ENCODE data around the gene RNF214. TPM values are rescaled to one million over a fixed set of nuclear protein-coding genes. Genes with fewer than 3 reads are reported as not detected.
"Not testable (repeated sequence)": the region's sequence is repeated elsewhere in the genome, so short reads cannot be mapped to it uniquely, and the experiment has no call there.

The RNF214 gene
- total RNA-seq (10 to 100 TPM; 20.6 to 23.8 (median 22.3) TPM), polyA plus RNA-seq (8.0 TPM)
- long read RNA-seq, donor 1, transcript RNF214-201 (15 exons, 2,755 nt): major isoform, 6 of 20 reads
- long read RNA-seq, donor 1, partial matches to known transcripts: 10 of 20 reads
- long read RNA-seq, donor 1, other reads (novel, unspliced or antisense): 2 of 20 reads
- long read RNA-seq, donor 2, transcript RNF214-201 (15 exons, 2,755 nt): major isoform, 6 of 11 reads
- long read RNA-seq, donor 2, partial matches to known transcripts: 3 of 11 reads
- long read RNA-seq, donor 2, other reads (novel, unspliced or antisense): 2 of 11 reads
- long read RNA-seq, donor 3, transcript RNF214-201 (15 exons, 2,755 nt): major isoform, 6 of 19 reads
- long read RNA-seq, donor 3, partial matches to known transcripts: 9 of 19 reads
- long read RNA-seq, donor 3, other reads (novel, unspliced or antisense): 2 of 19 reads
- long read RNA-seq, donor 4, transcript RNF214-201 (15 exons, 2,755 nt): major isoform, 5 of 11 reads
- long read RNA-seq, donor 4, partial matches to known transcripts: 1 of 11 reads
- long read RNA-seq, donor 4, other reads (novel, unspliced or antisense): 3 of 11 reads

DNA sequence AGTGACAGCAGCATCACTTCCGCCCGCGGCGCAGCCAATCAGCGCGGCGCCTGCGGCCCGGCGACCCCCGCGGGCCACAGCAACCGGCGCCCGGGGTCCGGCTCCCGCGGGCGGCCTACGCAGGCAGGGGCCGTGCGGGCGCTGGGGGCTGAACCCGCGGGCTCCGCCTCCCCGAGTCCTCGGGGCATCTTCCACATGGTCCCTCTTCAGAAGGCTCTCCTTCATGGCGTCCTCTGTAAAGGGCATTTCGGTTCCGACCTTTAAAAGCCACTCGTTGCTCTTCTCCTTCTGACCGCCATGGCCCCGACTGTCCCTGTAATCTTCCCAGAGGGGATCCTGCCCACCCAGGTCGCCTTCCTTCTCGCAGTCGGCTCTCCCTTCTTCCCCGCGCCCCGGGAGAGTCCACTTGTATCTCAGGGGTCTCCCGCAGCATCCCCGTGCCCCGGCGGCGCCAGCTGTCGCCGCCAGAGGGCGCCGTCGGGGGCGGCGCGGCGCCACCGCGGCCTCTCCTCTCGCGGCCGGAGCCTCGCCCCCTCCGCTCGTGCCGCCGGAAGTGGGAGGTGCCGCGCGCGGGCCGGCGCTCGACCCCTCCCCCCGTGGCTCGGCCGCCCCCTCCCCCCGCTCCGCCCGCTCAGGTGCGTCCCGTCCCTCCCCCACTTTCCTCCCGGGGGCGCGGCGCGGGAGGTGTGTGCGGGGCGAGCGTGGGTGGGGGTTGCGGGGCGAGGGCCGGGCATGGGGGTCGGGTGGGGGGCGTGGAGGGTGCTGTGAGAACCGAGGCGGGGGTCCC is at the start of gene RNF214:
TSS of gene RNF214 (plus strand) at position 580 of the 787 bp plus-strand sequence. CDS start 1,602 bp downstream, outside the sequence.
- Histone ChIP-seq H3K4me1 (ENCODE audit: control insufficient read depth, insufficient read depth, low read length) (peaks cover 5% of the 10 kb centered on the region), H3K4me3 (ENCODE audit: low read length) (peak within 1 kb of the TSS; percentile 100), H3K27ac (ENCODE audit: low read length) (peak within 1 kb of the TSS; percentile 98), H3K9me3 (ENCODE audit: control insufficient read depth, low read length) (no peaks in the 10 kb centered on the region), H3K27me3 (ENCODE audit: control insufficient read depth, insufficient read depth) (no peaks in the 10 kb centered on the region)
- peak; percentile 85 to 88 for ATAC-seq
- intact Hi-C loops (cut with DNase I): no loop called here
- WGBS: under 1% methylated on average over 94 of the region's 94 CpGs
- peak; percentile 84 to 94 (median 92) for DNase-seq

DNA sequence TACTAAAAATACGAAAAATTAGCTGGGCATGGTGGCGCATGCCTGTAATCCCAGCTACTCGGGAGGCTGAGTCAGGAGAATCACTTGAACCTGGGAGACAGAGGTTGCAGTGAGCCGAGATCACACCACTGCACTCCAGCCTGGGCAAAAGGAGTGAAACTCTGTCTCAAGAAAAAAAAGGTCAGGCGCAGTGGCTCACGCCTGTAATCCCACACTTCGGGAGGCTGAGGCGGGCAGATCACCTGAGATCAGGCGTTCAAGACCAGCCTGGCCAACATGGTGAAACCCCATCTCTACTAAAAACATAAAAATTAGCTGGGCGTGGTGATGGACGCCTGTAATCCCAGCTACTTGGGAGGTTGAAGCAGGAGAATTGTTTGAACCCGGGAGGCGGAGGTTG is 49.3 kb upstream of the RNF214 start:
- peak in 1 of 3 donors; percentile 13 for DNase-seq
- intact Hi-C loops (cut with DNase I): loop anchor here in 2 of 4 donors (5.0 kb wide), 2 partner anchors 34 to 44 kb away; no protein-coding TSS in a partner anchor

DNA sequence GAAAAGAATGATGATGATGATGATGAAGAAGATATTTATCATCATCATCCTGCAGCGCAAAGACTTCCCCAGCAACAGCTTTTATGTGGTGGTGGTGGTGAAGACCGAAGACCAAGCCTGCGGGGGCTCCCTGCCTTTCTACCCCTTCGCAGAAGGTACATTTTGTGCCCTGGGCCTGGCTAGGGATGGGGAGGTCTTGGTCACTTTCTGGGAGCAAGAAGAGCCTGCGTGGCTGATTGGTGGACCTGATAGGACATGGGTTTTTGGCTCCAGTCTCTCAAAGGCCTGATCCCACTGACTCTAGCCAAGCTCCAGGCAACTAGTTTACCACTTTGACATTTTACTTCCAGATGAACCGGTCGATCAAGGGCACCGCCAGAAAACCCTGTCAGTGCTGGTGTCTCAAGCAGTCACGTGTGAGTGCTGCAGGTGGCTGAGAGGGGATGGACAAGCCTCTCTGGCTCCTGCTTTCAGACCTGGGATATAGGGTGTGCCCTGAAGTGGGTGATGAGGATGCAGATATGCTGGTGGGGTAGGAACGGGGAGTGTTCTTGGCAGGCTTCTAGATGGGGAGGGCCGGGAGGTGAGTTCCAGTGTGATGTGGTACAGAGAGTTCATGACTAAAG is 48.6 kb upstream of the RNF214 start:
- ATAC-seq (no peak), DNase-seq (peak in 1 of 3 donors; percentile 17)
- H3K4me1 ChIP-seq (ENCODE audit: control insufficient read depth, insufficient read depth, low read length): peaks cover 15% of the 10 kb centered on the region
- H3K4me3 ChIP-seq (ENCODE audit: low read length): no peak overlapping the region
- H3K27ac ChIP-seq (ENCODE audit: low read length): no peak overlapping the region
- H3K27me3 ChIP-seq (ENCODE audit: control insufficient read depth, insufficient read depth): no peaks in the 10 kb centered on the region
- no peaks in the 10 kb centered on the region for H3K9me3 ChIP-seq (ENCODE audit: control insufficient read depth, low read length)
- WGBS: 88% methylated on average over 11 of the region's 11 CpGs
- intact Hi-C loops (cut with DNase I): loop anchor here in 2 of 4 donors (5.0 kb wide), 2 partner anchors 33 to 43 kb away; no protein-coding TSS in a partner anchor

More for the DNA sequence above, 49.3 kb upstream of the RNF214 start:
- 94% methylated on average over 13 of the region's 13 CpGs for WGBS
- H3K27me3 ChIP-seq (ENCODE audit: control insufficient read depth, insufficient read depth); ATAC-seq; H3K27ac ChIP-seq (ENCODE audit: low read length); H3K4me3 ChIP-seq (ENCODE audit: low read length); H3K9me3 ChIP-seq (ENCODE audit: control insufficient read depth, low read length): not testable (repeated sequence)
- peaks cover 17% of the 10 kb centered on the region for H3K4me1 ChIP-seq (ENCODE audit: control insufficient read depth, insufficient read depth, low read length)

DNA sequence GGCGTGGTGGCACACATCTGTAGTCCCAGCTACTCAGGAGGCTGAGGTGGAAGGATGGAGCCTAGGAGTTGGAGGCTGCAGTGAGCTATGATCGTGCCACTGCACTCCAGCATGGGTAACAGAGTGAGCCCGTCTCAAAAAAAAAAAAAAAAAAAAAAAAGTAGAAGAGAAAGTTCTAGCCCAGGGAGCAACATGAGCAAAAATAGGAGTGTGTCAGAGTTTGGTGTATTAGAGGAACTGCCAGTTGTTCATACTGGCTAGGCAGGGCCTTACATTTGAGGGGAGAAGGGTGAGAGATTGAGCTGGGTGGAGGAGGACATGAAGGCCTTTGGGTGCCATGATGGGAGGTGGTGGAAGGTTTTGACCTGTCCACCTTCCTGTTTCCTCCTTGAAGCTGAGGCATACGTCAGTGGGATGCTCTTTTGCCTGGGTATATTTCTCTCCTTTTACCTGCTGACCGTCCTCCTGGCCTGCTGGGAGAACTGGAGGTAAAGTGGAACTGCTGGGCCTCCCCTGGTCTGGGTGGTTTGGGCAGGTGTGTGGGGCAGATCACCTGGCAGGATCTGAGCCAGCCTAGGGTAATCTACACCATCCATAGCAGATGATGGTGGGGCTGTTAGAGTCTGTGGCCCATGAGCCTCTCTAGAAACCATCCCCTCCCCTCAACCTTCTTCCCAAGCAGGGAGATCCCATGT is 46.6 kb upstream of the RNF214 start:
- WGBS: 85% methylated on average over 5 of the region's 5 CpGs
- DNase-seq (peak in 2 of 3 donors; percentile 24 to 38), ATAC-seq (no peak)
- no peak overlapping the region for H3K4me3 ChIP-seq (ENCODE audit: low read length)
- intact Hi-C loops (cut with DNase I): loop anchor here in 1 of 4 donors (5.0 kb wide), 1 partner anchor 36 kb away; no protein-coding TSS in a partner anchor
- H3K27ac ChIP-seq (ENCODE audit: low read length): no peak overlapping the region
- H3K27me3 ChIP-seq (ENCODE audit: control insufficient read depth, insufficient read depth): no peaks in the 10 kb centered on the region
- H3K9me3 ChIP-seq (ENCODE audit: control insufficient read depth, low read length): no peaks in the 10 kb centered on the region
- H3K4me1 ChIP-seq (ENCODE audit: control insufficient read depth, insufficient read depth, low read length): peaks cover 2% of the 10 kb centered on the region

DNA sequence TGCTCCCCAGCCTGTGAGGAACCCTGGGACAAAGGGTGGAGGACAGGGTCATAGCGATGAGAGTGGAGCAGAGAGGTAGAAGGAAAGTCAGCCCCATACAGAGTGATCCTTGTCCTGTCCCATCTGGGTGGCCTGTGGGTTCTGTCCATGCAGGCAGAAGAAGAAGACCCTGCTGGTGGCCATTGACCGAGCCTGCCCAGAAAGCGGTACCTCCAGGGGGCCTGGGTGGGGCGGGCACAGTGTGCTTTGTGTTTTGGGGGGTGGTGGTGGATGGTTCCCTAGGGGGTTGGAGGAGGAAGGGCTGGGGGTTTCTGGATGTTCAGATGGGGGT is 46.1 kb upstream of the RNF214 start:
- H3K27ac ChIP-seq (ENCODE audit: low read length): no peak overlapping the region
- 95% methylated on average over 4 of the region's 4 CpGs for WGBS
- intact Hi-C loops (cut with DNase I): loop anchor here in 1 of 4 donors (5.0 kb wide), 1 partner anchor 36 kb away; no protein-coding TSS in a partner anchor

DNA sequence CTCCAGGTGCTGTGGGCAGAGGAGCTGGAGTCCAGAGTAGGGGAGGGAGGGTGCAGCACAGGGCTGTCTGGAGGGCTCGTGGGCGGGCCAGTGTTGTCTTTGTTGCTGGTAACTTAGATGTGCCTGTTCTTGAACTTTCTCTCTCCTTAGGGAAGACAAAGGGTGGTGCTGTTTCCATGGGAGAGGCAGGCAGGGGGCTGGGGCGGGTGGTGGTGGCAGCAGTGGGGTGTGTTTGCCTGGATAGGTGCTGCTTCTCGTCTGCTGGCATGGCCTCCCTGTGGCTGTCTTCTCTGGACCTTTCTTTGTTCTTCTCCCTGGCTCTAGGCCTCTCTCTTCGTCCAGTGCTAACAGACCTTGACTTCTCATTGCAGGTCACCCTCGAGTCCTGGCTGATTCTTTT is 45.5 kb upstream of the RNF214 start:
- ATAC-seq (no peak), DNase-seq (peak in 1 of 3 donors; percentile 46)
- Histone ChIP-seq H3K4me3 (ENCODE audit: low read length) (no peak overlapping the region), H3K9me3 (ENCODE audit: control insufficient read depth, low read length) (no peaks in the 10 kb centered on the region), H3K27ac (ENCODE audit: low read length) (no peak overlapping the region), H3K27me3 (ENCODE audit: control insufficient read depth, insufficient read depth) (no peaks in the 10 kb centered on the region), H3K4me1 (ENCODE audit: control insufficient read depth, insufficient read depth, low read length) (no peaks in the 10 kb centered on the region)
- intact Hi-C loops (cut with DNase I): loop anchor here in 1 of 4 donors (5.0 kb wide), 1 partner anchor 35 kb away; no protein-coding TSS in a partner anchor
- WGBS: 80% methylated on average over 6 of the region's 6 CpGs

More for the DNA sequence above, 46.1 kb upstream of the RNF214 start:
- H3K4me1 ChIP-seq (ENCODE audit: control insufficient read depth, insufficient read depth, low read length): no peaks in the 10 kb centered on the region
- no peaks in the 10 kb centered on the region for H3K9me3 ChIP-seq (ENCODE audit: control insufficient read depth, low read length)
- ATAC-seq: no peak
- DNase-seq: peak in 1 of 3 donors; percentile 35
- no peaks in the 10 kb centered on the region for H3K27me3 ChIP-seq (ENCODE audit: control insufficient read depth, insufficient read depth)
- H3K4me3 ChIP-seq (ENCODE audit: low read length): no peak overlapping the region

DNA sequence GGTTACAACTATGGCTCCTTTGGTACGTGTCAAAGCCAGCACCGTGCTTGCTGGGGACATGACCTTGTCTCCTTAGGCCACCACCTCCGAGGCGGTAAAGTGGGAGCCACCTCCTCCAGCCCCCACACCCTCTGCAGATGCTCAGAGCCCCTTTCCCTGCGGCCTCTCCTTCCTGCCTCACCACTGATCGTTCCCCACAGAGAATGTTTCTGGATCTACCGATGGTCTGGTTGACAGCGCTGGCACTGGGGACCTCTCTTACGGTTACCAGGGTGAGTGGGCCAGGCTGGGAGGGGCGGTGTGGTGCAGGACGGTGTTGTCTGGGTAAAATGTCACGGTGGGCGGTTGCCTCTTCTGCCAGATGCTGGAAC is 45.1 kb upstream of the RNF214 start:
- Histone ChIP-seq H3K27me3 (ENCODE audit: control insufficient read depth, insufficient read depth) (no peaks in the 10 kb centered on the region), H3K4me3 (ENCODE audit: low read length) (no peak overlapping the region), H3K9me3 (ENCODE audit: control insufficient read depth, low read length) (no peaks in the 10 kb centered on the region), H3K4me1 (ENCODE audit: control insufficient read depth, insufficient read depth, low read length) (no peaks in the 10 kb centered on the region), H3K27ac (ENCODE audit: low read length) (no peak overlapping the region)
- ATAC-seq: no peak
- DNase-seq: peak in 1 of 3 donors; percentile 52
- WGBS: 84% methylated on average over 13 of the region's 13 CpGs
- intact Hi-C loops (cut with DNase I): loop anchor here in 1 of 4 donors (5.0 kb wide), 1 partner anchor 35 kb away; no protein-coding TSS in a partner anchor

DNA sequence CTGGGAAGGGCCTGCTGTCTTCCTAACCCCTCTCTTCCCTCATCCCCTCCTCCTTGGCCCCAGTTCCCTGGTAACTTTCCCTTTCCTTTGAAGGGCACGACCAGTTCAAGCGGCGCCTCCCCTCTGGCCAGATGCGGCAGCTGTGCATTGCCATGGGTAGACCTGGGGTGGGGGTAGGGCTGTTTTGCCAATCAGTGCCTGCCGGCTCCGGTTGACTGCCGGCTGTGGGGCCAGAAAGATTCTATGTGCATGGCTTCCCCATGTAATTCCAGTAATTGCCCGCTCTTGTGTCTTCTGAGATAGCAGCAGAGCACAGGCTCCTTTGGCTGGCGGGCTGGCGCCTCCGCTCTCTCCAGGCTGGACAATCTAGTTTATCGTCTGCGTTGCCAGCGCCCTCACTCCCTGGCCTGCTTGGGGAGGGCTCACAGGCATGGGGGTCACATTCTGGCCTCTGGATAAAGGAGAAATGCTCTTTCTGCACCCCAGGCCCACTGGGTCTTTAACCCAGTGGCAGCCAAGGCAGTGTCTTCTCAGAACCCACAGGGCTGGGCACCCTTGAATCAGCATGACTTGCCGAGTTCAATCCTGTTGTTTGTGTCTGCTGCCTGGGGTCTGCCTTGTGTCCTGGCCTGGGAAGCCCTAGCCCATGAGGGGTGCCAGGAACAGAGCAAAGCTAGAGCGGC is 44.5 kb upstream of the RNF214 start:
- ATAC-seq (no peak), DNase-seq (peak in 2 of 3 donors; percentile 43)
- intact Hi-C loops (cut with DNase I): loop anchor here in 1 of 4 donors (5.0 kb wide), 1 partner anchor 34 kb away; no protein-coding TSS in a partner anchor
- no peaks in the 10 kb centered on the region for H3K4me1 ChIP-seq (ENCODE audit: control insufficient read depth, insufficient read depth, low read length)
- H3K27me3 ChIP-seq (ENCODE audit: control insufficient read depth, insufficient read depth): no peaks in the 10 kb centered on the region
- H3K27ac ChIP-seq (ENCODE audit: low read length): no peak overlapping the region
- H3K9me3 ChIP-seq (ENCODE audit: control insufficient read depth, low read length): no peaks in the 10 kb centered on the region
- no peak overlapping the region for H3K4me3 ChIP-seq (ENCODE audit: low read length)
- whole genome bisulfite sequencing: 90% methylated on average over 16 of the region's 16 CpGs

DNA sequence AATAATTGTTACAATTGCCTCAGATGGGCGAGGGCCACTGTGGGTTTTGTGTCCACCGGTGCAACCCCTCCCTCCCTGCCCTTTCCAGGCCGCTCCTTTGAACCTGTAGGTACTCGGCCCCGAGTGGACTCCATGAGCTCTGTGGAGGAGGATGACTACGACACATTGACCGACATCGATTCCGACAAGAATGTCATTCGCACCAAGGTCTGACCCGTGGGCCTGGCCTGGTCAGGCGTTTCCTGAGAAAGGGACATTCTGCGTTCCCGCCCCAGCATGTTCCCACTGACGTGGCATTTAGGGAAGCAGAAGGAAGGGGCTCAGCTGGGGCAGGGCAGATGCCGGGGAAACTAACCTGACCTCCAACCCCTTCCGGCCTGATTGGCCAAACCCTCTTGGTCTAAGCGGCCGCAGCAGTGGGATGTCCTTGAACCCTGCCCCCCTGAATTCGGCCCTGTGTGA is 43.8 kb upstream of the RNF214 start:
- intact Hi-C loops (cut with DNase I): loop anchor here in 1 of 4 donors (5.0 kb wide), 1 partner anchor 34 kb away; no protein-coding TSS in a partner anchor
- H3K4me3 ChIP-seq (ENCODE audit: low read length): no peak overlapping the region
- peak in 1 of 2 donors; percentile 17 for ATAC-seq
- no peaks in the 10 kb centered on the region for H3K9me3 ChIP-seq (ENCODE audit: control insufficient read depth, low read length)
- peak in 2 of 3 donors; percentile 73 to 77 for DNase-seq
- H3K4me1 ChIP-seq (ENCODE audit: control insufficient read depth, insufficient read depth, low read length): no peaks in the 10 kb centered on the region
- H3K27ac ChIP-seq (ENCODE audit: low read length): no peak overlapping the region
- WGBS: 81% methylated on average over 20 of the region's 20 CpGs
- H3K27me3 ChIP-seq (ENCODE audit: control insufficient read depth, insufficient read depth): no peaks in the 10 kb centered on the region
